ENCODE results near the gene PI4KA.
"Not testable (repeated sequence)": the region's sequence is repeated elsewhere in the genome, so short reads cannot be mapped to it uniquely, and the experiment has no call there.

PI4KA gene

DNA sequence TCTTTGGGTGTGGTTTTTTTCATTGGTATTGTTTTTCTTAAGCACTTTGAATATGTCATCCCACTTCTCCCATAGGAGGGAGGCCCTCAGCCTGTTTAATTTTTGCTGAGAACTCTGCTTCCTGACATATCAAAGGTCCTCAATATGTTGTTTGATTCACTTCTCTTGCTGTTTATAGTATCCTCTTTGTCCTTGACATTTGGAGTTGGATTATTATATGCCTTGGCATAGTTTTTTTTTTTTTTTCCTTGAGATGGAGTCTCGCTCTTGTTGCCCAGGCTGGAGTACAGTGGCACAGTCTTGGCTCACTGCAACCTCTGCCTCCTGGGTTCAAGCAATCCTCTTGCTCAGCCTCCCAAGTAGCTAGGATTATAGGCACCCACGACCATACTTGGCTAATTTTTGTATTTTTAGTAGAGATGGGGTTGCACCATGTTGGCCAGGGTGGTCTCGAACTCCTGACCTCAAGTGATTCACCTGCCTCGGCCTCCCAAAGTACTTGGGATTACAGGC lies 196.0 kb downstream of the PI4KA start:
- DNase-seq, result not testable (repeated sequence)

DNA sequence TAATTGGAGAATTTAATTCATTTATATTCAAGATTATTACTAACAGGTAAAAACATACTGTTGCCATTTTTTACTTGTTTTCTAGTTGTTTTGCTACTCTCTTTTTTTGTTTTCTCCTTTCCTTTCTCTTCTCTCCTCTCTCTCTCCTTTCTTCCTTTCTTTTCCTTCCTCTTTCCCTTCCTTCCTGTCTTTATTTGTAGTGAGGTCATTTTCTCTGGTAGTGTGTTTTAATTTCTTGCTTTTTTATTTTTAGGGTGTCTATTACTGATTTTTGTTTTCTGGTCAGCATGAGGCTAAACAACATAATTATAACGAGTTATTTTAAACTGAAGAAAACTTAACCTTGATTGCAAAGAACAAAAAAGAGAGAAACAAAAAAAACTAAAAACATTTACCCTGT lies 197.1 kb downstream of the PI4KA start:
- no peak for DNase-seq

DNA sequence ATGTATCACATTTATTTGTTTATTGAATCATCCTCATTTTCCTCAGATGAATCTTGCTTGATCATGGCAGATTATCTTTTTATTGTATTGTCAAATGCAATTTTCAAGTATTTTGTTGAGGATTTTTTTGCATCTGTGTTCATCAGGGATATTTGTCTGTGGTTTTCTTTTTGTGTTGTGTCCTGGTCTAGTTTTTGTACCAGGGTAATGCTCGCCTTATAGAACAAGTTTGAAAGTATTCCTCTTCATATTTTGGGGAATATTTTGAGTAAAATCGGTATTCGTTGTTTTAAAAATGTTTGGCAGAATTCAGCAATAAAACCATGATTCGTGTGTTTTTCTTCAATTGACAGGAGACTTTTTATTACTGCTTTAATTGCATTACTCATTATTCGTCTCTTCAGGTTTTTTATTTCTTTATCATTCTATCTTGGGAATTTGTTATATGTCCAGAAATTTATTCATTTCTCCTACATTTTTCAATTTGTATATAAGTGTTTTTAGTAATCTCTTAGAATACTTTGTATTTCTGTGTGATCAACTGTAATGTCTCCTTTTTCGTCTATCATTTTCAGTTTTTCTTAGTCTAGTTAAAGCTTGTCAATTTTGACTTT lies 198.1 kb downstream of the PI4KA start:
- DNase-seq, result no peak

DNA sequence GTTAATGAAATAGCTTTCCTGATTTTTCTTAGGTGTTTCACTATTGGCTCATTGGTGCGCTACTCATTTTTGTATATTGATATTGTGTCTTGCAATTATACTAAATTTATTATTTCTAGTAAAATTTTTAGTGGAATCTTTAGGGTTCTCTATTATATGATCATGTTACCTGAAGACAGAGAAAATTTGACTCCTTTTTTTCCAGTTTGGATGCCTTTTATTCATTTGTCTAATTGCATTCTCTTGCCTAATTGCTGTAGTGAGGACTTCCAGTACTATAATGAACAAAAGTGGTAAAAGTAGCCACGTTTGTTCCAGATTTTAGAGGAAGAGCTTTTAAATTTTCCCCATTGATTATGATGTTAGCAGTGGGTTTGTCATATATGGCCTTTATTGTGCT lies 198.7 kb downstream of the PI4KA start:
- no peak for DNase-seq

DNA sequence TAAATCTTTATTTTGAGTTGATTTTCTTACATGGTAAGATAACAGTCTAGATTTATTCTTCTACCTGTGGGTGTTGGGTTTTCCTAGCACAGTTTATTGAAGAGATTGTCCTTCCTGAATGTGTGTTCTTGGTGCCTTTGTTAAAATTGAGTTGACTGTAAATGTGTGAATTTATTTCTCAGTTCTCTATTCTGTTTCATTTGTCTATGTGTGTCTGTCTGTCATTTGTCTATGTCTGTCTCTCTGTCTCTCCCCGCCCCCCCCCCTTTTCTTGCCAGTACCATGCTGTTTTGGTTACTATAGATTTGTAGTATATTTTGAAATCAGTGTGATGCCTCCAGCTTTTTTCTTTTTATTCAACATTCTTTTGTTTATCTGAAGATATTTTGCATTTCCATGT lies 199.4 kb downstream of the PI4KA start:
- no peak for DNase-seq

DNA sequence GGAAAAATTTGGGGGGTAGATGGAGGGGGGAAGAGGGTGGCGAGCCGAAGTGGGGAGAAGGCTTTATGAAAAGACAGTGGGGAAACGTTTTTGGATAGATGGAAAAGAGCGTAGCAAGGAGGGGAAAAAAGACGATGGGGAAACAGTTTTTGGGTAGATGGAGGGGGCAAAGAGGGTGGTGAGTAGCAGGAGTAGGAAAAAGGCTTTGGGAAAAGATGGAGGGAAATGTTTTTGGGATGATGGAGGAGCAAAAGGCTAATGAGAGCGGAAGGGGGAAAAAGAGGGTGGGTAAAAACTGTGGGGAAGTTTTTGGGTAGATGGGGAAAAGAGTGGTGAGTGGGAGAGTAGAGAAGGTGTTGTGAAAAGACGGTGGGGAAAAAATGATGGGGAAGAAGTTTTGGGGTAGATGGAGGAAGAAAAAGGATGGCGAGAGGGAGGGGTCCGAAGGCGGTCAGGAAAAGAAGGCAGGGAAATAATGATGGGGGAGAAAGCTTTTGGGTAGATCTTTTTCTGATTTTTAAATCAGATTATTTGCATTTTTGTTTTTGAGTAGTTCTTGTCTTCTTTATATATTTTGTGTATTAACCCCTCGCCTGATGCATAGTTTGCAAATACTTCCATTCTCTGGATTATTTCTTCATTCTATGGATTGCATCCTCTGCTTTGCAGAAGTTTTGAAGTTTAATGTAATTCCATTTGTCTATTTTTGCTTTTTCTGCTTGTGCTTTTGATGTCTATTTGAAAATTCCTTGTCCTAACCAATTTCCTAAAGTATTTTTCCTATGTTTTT lies 200.0 kb downstream of the PI4KA start:
- no peak for DNase-seq

DNA sequence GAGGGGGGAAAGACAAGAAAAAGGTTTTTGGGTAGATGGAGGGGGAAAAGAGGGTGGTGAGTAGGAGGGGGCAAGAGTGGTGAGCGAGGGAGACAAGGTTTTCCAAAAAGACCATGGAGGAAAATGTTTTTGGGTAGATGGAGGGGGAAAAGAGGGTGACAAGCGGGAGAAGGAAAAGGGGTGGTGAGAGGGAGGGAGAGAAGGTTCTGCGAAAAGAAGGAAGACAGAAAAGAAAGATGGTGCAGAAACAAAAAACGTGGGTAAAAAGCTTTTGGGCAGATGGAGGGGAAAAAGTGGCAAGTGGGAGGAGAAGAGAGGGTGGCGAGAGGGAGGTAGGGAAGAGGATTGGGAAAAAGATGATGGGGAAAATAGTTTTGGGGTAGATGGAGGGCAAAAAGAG lies 200.6 kb downstream of the PI4KA start:
- no peak for DNase-seq

Measured in DMS153 (cell line).